Measurements from ENCODE around the gene JAK2.

GRCh38 chr9:4992872-4993271 lies 7.8 kb downstream of the JAK2 start:
- TF ChIP-seq CTCF (IDR thresholded peaks at IDR 0.05; ENCODE audit: low read depth, low read length, poor library complexity, severe bottlenecking) (no peak), EZH2phosphoT487 (IDR thresholded peaks at IDR 0.05; ENCODE audit: borderline replicate concordance, low read length) (no peak)

Measured in DOHH2 (cell line).